SK-N-SH (cell line): ENCODE measurements around the gene BPIFA3. TPM values are rescaled to one million over a fixed set of nuclear protein-coding genes. Genes with fewer than 3 reads are reported as not detected.
A peak's percentile ranks its signal among the peaks of the same experiment; 100 is the strongest.

ENCODE experiments used
- CTCF ChIA-PET: fragments of 300-600, 350-600 bp; formaldehyde crosslinking; extraction: SDS; loops from one replicate; lab custom pipeline; 2021; lab: Yijun Ruan, JAX
- POLR2A ChIA-PET: fragments of 350-600 bp; sonication (Branson Sonifier 250); formaldehyde crosslinking; extraction: SDS; loops from one replicate; lab custom pipeline; 2020; ENCODE audit warnings: antibody characterized with exemption, inconsistent platforms; lab: Yijun Ruan, JAX
- DNase-seq: peaks from one replicate; pipeline ENCODE4 v3.0.0; 2012
- H2AFZ ChIP-seq: fragments of 200-600 bp; sonication (generic); 2 replicates; pipeline ENCODE4 v1.8.1; 2016; ENCODE audit warnings: antibody characterized with exemption, mild to moderate bottlenecking, low read depth
- H3F3A ChIP-seq: fragments of 200-600 bp; sonication (generic); replicated peaks from 2 replicates; pipeline ENCODE3; 2016; ENCODE audit warnings: antibody characterized with exemption, mild to moderate bottlenecking; ENCODE audit not compliant: insufficient read depth
- H3K27ac ChIP-seq, 2 experiments: fragments of 200-500 bp in 1 of 2; fragments of 200-600 bp in 1 of 2; sonication (Bioruptor generic) in 1 of 2; sonication (generic), shearing (Covaris generic) in 1 of 2; 2 replicates each; pipeline versions ENCODE4 v1.5.1 to v1.6.1; 2014 to 2016; ENCODE audit warnings: low read depth in 2 of 2, inconsistent platforms in 1 of 2, low read length in 1 of 2, mild to moderate bottlenecking in 1 of 2, mixed read lengths in 1 of 2
- H3K27me3 ChIP-seq: fragments of 200-600 bp; sonication (generic), shearing (Covaris generic); 2 replicates; pipeline ENCODE4 v1.6.1; 2016; ENCODE audit warnings: mixed run types; ENCODE audit not compliant: insufficient read depth
- H3K36me3 ChIP-seq, 2 experiments: fragments of 200-500 bp in 1 of 2; fragments of 200-600 bp in 1 of 2; sonication (Bioruptor generic) in 1 of 2; sonication (generic) in 1 of 2; replicated peaks in 1 of 2; 2 replicates each; pipeline versions ENCODE3 to v1.5.1; 2014 to 2016; ENCODE audit warnings: low read length in 1 of 2, mild to moderate bottlenecking in 1 of 2; ENCODE audit not compliant: insufficient read depth in 2 of 2, control insufficient read depth in 1 of 2
- H3K4me1 ChIP-seq, 2 experiments: fragments of 200-500 bp in 1 of 2; fragments of 200-600 bp in 1 of 2; sonication (Bioruptor generic) in 1 of 2; sonication (generic), shearing (Covaris generic) in 1 of 2; 2 replicates each; pipeline versions ENCODE4 v1.5.1 to v1.6.1; 2014 to 2016; ENCODE audit warnings: low read depth in 1 of 2, low read length in 1 of 2, mixed run types in 1 of 2; ENCODE audit not compliant: insufficient read depth in 2 of 2, control insufficient read depth in 1 of 2
- H3K4me2 ChIP-seq: fragments of 200-600 bp; sonication (generic), shearing (Covaris generic); 2 replicates; pipeline ENCODE4 v1.6.1; 2017; ENCODE audit warnings: mixed run types
- H3K4me3 ChIP-seq, 2 experiments: fragments of 200-500 bp in 1 of 2; fragments of 200-600 bp in 1 of 2; sonication (Bioruptor generic) in 1 of 2; sonication (generic), shearing (Covaris generic) in 1 of 2; 2 replicates each; pipeline versions ENCODE4 v1.5.1 to v1.8.1; 2014 to 2016; ENCODE audit warnings: low read depth in 2 of 2, inconsistent platforms in 1 of 2, low read length in 1 of 2, mild to moderate bottlenecking in 1 of 2, mixed read lengths in 1 of 2, moderate library complexity in 1 of 2
- H3K79me2 ChIP-seq: fragments of 200-600 bp; sonication (generic); 2 replicates; pipeline ENCODE4 v1.8.1; 2017; ENCODE audit warnings: mild to moderate bottlenecking; ENCODE audit not compliant: insufficient read depth
- H3K9ac ChIP-seq: fragments of 200-600 bp; sonication (generic); 2 replicates; pipeline ENCODE4 v1.6.1; 2017; ENCODE audit warnings: mixed run types
- H3K9me2 ChIP-seq: fragments of 200-600 bp; sonication (generic); 2 replicates; pipeline ENCODE4 v1.6.1; 2017; ENCODE audit warnings: mixed run types
- H3K9me3 ChIP-seq: fragments of 200-600 bp; sonication (generic); 2 replicates; pipeline ENCODE4 v1.6.1; 2017; ENCODE audit warnings: mixed run types, mild to moderate bottlenecking, moderate library complexity
- H4K20me1 ChIP-seq: fragments of 200-600 bp; sonication (generic); 2 replicates; pipeline ENCODE4 v1.6.1; 2017; ENCODE audit warnings: mild to moderate bottlenecking, mixed run types; ENCODE audit not compliant: insufficient read depth
- CTCF ChIP-seq: fragments of 200-600 bp; sonication (generic); IDR thresholded peaks from 2 replicates; pipeline ENCODE4 v1.6.1; 2017; ENCODE audit warnings: antibody characterized with exemption, mild to moderate bottlenecking, moderate library complexity
- ELF1 ChIP-seq: IDR thresholded peaks from 2 replicates; pipeline ENCODE4 v1.4.0; 2012
- GABPA ChIP-seq: IDR thresholded peaks from 2 replicates; pipeline ENCODE4 v1.4.0; 2012; ENCODE audit warnings: low read depth, mild to moderate bottlenecking
- GATA2 ChIP-seq: sonication (generic); formaldehyde crosslinking; IDR thresholded peaks from 2 replicates; pipeline ENCODE4 v1.5.0; 2020; ENCODE audit warnings: mild to moderate bottlenecking, missing genetic modification reagents
- IRF3 ChIP-seq: fragments of 150-350 bp; IDR thresholded peaks from 2 replicates; pipeline ENCODE4 v1.6.1; 2016; ENCODE audit warnings: mild to moderate bottlenecking, low read depth, low read length
- MEF2A ChIP-seq: IDR thresholded peaks from 2 replicates; pipeline ENCODE4 v1.4.0; 2012; ENCODE audit warnings: low read depth, borderline replicate concordance
- MXI1 ChIP-seq: IDR thresholded peaks from 2 replicates; pipeline ENCODE4 v1.6.1; 2012; ENCODE audit warnings: mild to moderate bottlenecking, low read depth, low read length, improper control_type of control experiment
- NRF1 ChIP-seq: IDR thresholded peaks from 2 replicates; pipeline ENCODE4 v1.6.1; 2012; ENCODE audit warnings: low read depth, mild to moderate bottlenecking, low read length
- POLR2AphosphoS5 ChIP-seq: IDR thresholded peaks from 2 replicates; pipeline ENCODE4 v1.6.1; 2012; ENCODE audit warnings: low read depth, low read length
- REST ChIP-seq: IDR thresholded peaks from 2 replicates; pipeline ENCODE4 v1.6.1; 2012; ENCODE audit warnings: mild to moderate bottlenecking, low read depth, low read length, moderate library complexity
- SIN3A ChIP-seq: IDR thresholded peaks from 2 replicates; pipeline ENCODE4 v1.6.1; 2012; ENCODE audit warnings: low read depth, mild to moderate bottlenecking, low read length, moderate library complexity, borderline replicate concordance
- SMC3 ChIP-seq: IDR thresholded peaks from 2 replicates; pipeline ENCODE4 v1.6.1; 2012; ENCODE audit warnings: low read depth, low read length, improper control_type of control experiment
- TEAD4 ChIP-seq: IDR thresholded peaks from 2 replicates; pipeline ENCODE4 v1.4.0; 2012; ENCODE audit warnings: mild to moderate bottlenecking, borderline replicate concordance; ENCODE audit not compliant: insufficient read depth
- USF1 ChIP-seq: IDR thresholded peaks from 2 replicates; pipeline ENCODE4 v1.4.0; 2012; ENCODE audit warnings: low read depth, borderline replicate concordance
- USF2 ChIP-seq: fragments of 150-350 bp; IDR thresholded peaks from 2 replicates; pipeline ENCODE4 v1.6.1; 2017; ENCODE audit warnings: antibody characterized with exemption, low read length, low read depth, borderline replicate concordance
- WGBS: methylation state at CpG from one replicate; pipeline ENCODE4 v1.1.6; 2017; ENCODE audit warnings: low lambda C conversion rate; 5-methylcytosine and 5-hydroxymethylcytosine counted together
- polyA plus RNA-seq, 3 experiments: library from polyadenylated mRNA; depleted of rRNA; stranded (reverse); fragments of >200 nt; gene quantifications; 2 replicates each; pipeline ENCODE4 v1.2.3, GENCODE V29; 2012

The BPIFA3 gene
- polyA plus RNA-seq, 1 of the 3 experiments (the other 2 are of a cell fraction): not detected

GRCh38 chr20:33167859-33168258, 49.3 kb upstream of the BPIFA3 start, which contains the start of gene BPIFA2 (continued):
- TF ChIP-seq IRF3 (no peak), SIN3A (no peak), USF2 (no peak), GATA2 (CRISPR knock-in tag) (no peak), SMC3 (no peak)
- TF ChIP-seq, all 33 proteins: peak for 0

- no peaks in the 10 kb centered on the region for H3K36me3 ChIP-seq
- no peak overlapping the region for H3K4me3 ChIP-seq
- H3K79me2 ChIP-seq: no peaks in the 10 kb centered on the region
- no peaks in the 10 kb centered on the region for H4K20me1 ChIP-seq
- no peak overlapping the region for H3K4me2 ChIP-seq
- H3F3A ChIP-seq: no peaks in the 10 kb centered on the region
- no peaks in the 10 kb centered on the region for H3K4me1 ChIP-seq
- no peak for DNase-seq
- TF ChIP-seq CTCF (peak; percentile 53), ELF1 (no peak)
- ChIA-PET CTCF (interaction anchor here (0.9 to 1.0 kb wide), 2 partner anchors 11 to 66 kb away, joined by 3 to 4 read pairs; no protein-coding TSS in a partner anchor), POLR2A (no interaction called here)
- H2AFZ ChIP-seq: no peak overlapping the region
- H3K9me2 ChIP-seq: no peaks in the 10 kb centered on the region
- peaks cover 4% of the 10 kb centered on the region; the same call in 1 of the 2 replicates for H3K9me3 ChIP-seq
- H3K9ac ChIP-seq: no peak overlapping the region
- H3K27ac ChIP-seq: no peak overlapping the region
- 11% methylated on average over 8 of the region's 8 CpGs for WGBS
- peaks cover 12% of the 10 kb centered on the region; the same call in 1 of the 2 replicates for H3K27me3 ChIP-seq
These were observed 47.9 kb upstream of the BPIFA3 start for GRCh38 chr20:33169176-33169794.

- CTCF ChIA-PET: no interaction called here
- Histone ChIP-seq H3K79me2 (no peaks in the 10 kb centered on the region), H4K20me1 (no peaks in the 10 kb centered on the region), H3K27me3 (no peaks in the 10 kb centered on the region), H3F3A (no peaks in the 10 kb centered on the region), H3K9me3 (peaks cover 4% of the 10 kb centered on the region; the same call in 1 of the 2 replicates), H3K9me2 (no peaks in the 10 kb centered on the region), H3K4me2 (no peak overlapping the region), H3K9ac (no peak overlapping the region), H3K27ac (no peak overlapping the region), H3K4me3 (no peak overlapping the region), H3K4me1 (no peaks in the 10 kb centered on the region), H3K36me3 (no peaks in the 10 kb centered on the region), H2AFZ (no peak overlapping the region)
- WGBS: 7% methylated on average over 7 of the region's 7 CpGs
- POLR2A ChIA-PET: no interaction called here
- no peak for DNase-seq
- no peak for TF ChIP-seq MEF2A
- TF ChIP-seq POLR2AphosphoS5: no peak
- no peak for TF ChIP-seq USF2
- no peak for TF ChIP-seq TEAD4
- no peak for TF ChIP-seq MXI1
- TF ChIP-seq REST: no peak
- TF ChIP-seq NRF1: no peak
- no peak for TF ChIP-seq GABPA
- TF ChIP-seq USF1: no peak
These were observed 44.4 kb upstream of the BPIFA3 start for GRCh38 chr20:33172781-33173180.
